Skin epidermis (tissue), 12 donors: ENCODE measurements around the gene SLC44A3.

Source experiments
- H3K27ac ChIP-seq, 21 experiments: fragments of 200-600 bp; sonication (generic) in 11 of 21; one replicate each; pipeline ENCODE4 v1.5.0; 2020; ENCODE audit warnings: mild to moderate bottlenecking in 3 of 21, inconsistent platforms in 2 of 21, moderate library complexity in 2 of 21
- H3K4me3 ChIP-seq, 7 experiments: fragments of 200-600 bp; sonication (generic) in 2 of 7; one replicate each; pipeline ENCODE4 v1.5.0; 2020; ENCODE audit warnings: inconsistent platforms in 2 of 7, mild to moderate bottlenecking in 2 of 7, moderate library complexity in 1 of 7

Gene SLC44A3

DNA sequence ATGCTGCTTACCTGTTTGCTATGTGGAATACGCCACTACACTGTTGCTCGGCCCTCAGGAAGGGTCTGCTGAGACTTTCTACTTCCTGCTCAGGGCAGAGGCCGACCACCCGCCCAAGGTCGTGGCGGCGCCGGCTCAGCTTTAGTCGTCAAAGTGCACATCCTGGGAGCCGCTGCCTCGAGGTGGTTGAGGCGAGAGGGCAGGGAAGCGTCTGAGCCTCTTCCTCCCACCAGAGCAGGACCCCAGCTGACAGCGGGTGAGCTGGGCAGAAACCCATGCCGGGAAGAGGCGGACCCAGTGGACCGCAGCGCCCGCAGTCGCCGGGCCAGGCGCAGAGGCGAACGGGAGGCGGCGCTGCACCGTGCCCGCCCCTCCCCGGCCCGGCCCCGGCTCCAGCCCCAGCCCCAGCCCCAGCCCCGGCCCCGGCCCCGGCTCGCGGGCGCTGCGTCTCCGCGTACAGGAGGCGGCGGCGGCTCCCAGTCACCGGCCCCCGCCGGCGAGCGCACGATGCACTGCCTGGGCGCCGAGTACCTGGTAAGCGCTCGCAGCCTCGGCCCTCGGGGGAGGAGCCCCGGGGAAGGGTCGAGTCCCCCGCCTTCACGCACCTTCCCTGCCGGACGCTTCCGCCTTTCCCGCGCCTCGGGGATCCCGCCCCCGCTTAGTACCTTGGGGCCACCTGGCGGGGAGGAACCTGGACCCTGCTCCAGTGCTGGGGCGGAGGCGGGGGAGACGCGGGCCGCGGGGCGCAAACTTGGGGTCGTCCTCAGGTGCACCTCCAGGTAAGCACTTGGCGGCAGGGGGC, at the start of gene SLC44A3:
Gene SLC44A3, plus strand, starts transcription at position 413 of the 802 bp plus-strand sequence. Its CDS starts 95 bp downstream, at position 508.
- H3K4me3 ChIP-seq: peak within 1 kb of the TSS; percentile 43 to 69 (median 55)
- peak within 1 kb of the TSS in 14 of 21 experiments; percentile 18 to 80 (median 55) for H3K27ac ChIP-seq

- Histone ChIP-seq H3K4me3 (no peak overlapping the region), H3K27ac (no peak overlapping the region)
Measured at GRCh38 chr1:94772230-94772641, 47.9 kb upstream of the SLC44A3 start.

DNA sequence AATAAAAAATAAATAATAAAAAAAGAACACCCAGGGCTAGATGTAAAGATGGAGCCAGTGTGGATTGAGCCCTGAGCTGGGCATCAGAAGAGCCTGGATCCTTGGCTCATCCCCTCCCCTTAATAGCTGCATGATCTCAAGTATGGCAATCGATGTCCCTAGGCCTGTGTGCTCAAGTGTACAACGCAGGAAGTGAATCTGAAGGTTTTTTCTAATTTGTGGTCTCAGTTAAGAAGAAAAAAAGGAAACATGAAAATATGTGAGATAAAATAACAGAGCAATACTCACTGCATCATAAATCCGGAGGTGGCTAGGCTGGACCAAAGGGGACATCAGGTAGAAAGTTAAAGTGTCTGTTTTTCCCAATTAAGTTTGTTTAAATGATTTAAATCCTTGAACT, 47.3 kb upstream of the SLC44A3 start:
- no peak overlapping the region for H3K4me3 ChIP-seq
- H3K27ac ChIP-seq: peak overlapping the region in 1 of 21 experiments; percentile 26

GRCh38 chr1:94773296-94773809, 46.8 kb upstream of the SLC44A3 start:
- no peak overlapping the region for H3K4me3 ChIP-seq
- peak overlapping the region in 3 of 21 experiments; percentile 5 to 26 (median 17) for H3K27ac ChIP-seq

GRCh38 chr1:94773931-94774422, 46.2 kb upstream of the SLC44A3 start:
- Histone ChIP-seq H3K4me3 (no peak overlapping the region), H3K27ac (peak overlapping the region in 1 of 21 experiments; percentile 17)

DNA sequence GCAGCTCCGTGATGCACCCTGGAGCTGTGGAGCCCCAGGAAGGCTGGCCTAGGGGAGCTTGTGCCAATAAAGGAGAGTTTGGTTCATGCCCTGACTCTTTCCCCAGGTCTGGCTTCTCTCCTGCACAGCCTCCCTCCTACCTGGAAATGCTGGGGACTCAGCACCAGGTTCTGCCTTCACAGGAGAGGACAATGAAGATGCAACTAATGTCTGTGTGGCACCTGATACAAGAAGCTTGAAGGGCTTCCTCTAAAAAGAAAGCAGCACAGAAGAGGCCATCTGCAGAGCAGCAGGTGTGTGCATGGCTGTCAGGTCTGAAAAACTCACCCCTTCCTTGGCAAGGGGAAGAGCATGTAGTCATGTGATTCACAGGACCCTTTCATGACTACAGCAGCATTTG, 43.7 kb upstream of the SLC44A3 start:
- H3K4me3 ChIP-seq: no peak overlapping the region

DNA sequence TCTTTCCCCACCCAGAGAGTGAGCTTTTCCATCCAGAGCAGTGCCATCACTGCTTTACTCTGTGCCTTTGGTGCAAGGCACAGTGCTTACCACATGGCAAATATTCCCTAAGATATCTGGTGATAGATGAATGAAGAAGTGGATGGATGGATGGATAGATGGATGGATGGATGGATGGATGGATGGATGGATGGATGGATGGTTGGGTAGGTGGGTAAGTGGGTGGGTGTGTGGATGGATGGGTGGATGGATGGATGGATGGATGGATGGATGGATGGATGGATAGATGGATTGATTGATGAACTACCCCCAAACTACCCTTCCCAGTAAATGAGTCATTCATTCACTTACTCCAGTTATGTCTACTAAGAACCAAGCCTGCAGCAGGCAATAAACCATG, 42.9 kb upstream of the SLC44A3 start:
- no peak overlapping the region for H3K4me3 ChIP-seq

More for the DNA sequence above, 43.7 kb upstream of the SLC44A3 start:
- H3K27ac ChIP-seq: no peak overlapping the region

DNA sequence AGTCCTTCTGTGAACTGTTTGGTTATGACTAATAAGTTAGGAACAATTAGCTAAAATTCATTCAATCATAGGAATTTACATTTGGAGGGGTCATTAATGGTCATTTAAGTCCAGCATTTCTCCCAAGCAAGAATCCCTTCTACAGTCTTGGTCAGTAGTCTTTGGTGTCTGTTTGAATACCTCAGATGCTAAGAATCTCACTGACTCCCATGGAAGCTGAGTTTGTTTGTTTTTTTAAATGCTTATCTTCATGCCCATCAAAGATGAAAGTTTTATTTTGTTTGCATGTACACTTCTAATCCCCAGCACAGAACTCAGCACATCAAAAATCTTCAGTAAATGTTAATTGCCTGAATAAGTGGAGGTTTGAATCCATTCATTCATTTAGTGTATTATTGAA, 41.3 kb upstream of the SLC44A3 start:
- Histone ChIP-seq H3K4me3 (no peak overlapping the region), H3K27ac (no peak overlapping the region)

More for the DNA sequence above, 42.9 kb upstream of the SLC44A3 start:
- no peak overlapping the region for H3K27ac ChIP-seq

- H3K4me3 ChIP-seq: no peak overlapping the region
- H3K27ac ChIP-seq: peak overlapping the region in 17 of 21 experiments; percentile 10 to 80 (median 40)
Measured at GRCh38 chr1:94783342-94784189, 36.6 kb upstream of the SLC44A3 start.

- Histone ChIP-seq H3K4me3 (no peak overlapping the region), H3K27ac (peak overlapping the region in 16 of 21 experiments; percentile 10 to 80 (median 40))
Measured at GRCh38 chr1:94784190-94784515, 36.0 kb upstream of the SLC44A3 start.

GRCh38 chr1:94787691-94788090, 32.5 kb upstream of the SLC44A3 start:
- no peak overlapping the region for H3K4me3 ChIP-seq
- no peak overlapping the region for H3K27ac ChIP-seq

DNA sequence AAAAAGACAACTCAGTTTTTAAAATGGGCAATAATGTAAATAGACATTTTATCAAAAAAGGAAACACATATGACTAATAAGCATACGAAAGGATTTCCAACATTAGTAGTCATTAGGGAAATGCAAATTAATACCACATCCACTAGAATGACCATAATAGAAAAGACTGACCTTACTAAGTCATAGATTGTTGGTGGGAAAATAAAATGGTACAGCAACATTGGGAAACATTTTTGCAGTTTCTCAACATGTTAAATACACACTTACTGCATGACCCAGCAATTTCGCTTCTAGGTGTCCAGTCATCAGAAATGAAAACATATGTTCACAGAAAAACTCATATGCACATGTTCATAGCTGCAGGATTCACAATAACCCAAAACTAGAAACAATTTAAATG, 29.9 kb upstream of the SLC44A3 start:
- H3K4me3 ChIP-seq: no peak overlapping the region
- H3K27ac ChIP-seq: no peak overlapping the region

DNA sequence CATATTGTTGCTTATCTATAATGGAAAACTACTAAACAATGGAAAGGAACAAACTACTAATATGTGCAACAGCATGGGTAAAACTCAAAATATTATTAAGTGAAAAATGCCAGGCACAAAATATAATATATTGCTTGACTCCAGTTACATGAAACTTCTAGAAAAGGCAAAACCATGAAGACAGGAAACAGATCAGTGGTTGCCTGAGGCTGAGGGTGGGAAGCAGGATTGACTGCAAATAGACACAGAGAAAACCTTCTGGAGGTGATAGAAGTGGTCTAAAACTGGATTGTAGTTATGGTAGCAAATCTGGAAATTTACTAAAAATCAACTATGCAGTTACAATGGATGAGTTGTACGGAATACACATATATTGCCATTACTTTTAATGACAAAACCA, 29.5 kb upstream of the SLC44A3 start:
- Histone ChIP-seq H3K4me3 (no peak overlapping the region), H3K27ac (no peak overlapping the region)

DNA sequence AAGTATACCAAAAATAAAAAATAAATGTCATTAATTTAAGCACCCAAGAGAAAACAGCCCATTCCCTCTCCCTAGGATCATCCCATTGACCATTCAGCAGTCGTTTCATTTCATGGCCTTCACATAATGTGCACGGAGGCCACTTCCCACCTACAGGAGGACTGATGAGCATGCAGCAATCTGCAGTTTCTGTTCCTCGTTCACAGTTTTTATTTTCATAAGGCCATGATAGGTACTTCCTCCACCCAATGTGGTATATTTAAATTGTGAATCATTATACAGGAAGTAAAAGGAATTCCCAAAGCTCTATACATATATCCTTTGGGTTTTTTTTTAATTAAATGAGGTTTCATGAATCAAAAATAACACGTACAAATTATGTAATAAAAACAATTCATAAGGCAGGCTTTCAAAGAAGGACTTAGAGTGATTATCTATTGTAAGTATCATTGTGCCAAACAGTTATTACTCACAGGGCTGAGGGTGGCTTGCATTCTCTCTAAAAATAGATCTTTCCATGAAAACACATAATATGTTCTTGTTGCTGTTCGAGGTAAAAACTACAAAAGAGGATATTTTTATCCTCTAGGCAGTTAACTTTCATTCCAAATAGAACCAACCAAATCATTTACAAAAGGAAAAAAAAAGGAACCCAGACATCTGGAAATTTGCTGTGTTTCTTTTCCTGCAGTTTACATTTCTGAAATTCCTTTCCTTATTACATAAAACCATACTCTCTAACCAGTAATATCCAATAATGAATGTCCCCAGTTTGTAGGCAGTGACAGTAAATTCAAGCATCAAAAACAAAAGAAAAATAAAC, 27.5 kb upstream of the SLC44A3 start:
- Histone ChIP-seq H3K27ac (peak overlapping the region in 13 of 21 experiments; percentile 7 to 76 (median 27)), H3K4me3 (no peak overlapping the region)

GRCh38 chr1:94793296-94793656, 26.9 kb upstream of the SLC44A3 start:
- Histone ChIP-seq H3K27ac (peak overlapping the region in 10 of 21 experiments; percentile 7 to 76 (median 40)), H3K4me3 (no peak overlapping the region)

DNA sequence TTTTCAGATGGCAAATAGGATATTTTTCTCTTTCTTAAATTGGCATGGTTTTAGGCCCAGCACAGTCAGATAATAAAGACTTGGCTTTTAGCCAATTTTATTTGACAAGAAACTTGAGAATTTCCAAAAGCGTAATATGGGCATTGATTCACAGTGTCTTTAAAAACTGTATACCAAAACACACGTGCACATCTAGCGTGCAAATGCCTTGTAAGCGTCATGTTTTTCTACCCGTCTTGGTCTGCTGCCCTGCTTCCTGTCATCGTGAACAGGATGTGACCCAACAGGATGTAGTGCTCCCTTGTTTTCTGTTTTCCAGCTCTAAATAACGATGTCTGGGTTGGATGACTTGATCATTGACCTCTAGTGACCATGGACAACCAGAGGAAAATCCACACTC, 24.7 kb upstream of the SLC44A3 start:
- no peak overlapping the region for H3K4me3 ChIP-seq
- H3K27ac ChIP-seq: no peak overlapping the region

- no peak overlapping the region for H3K27ac ChIP-seq
Measured at GRCh38 chr1:94796266-94796665, 23.9 kb upstream of the SLC44A3 start.

DNA sequence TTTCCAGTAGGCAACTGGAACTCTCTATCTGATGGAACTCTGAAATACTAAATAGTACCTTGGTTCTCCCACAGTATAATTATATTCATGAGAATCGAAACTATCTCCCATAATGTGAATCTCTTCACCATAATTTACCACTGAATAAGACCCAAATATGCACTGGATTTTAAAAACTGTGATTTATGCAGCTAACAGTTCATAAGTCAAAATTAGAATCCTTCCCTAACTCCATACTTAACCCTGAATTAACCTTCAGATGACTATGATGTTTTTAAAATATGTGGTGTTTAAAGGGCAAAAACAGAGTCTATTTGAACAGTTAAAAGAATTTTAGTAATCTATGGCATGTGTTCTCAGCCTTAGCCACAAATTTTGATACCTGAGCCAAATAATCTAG, 22.9 kb upstream of the SLC44A3 start:
- Histone ChIP-seq H3K27ac (no peak overlapping the region), H3K4me3 (no peak overlapping the region)

More at GRCh38 chr1:94796266-94796665, 23.9 kb upstream of the SLC44A3 start:
- no peak overlapping the region for H3K4me3 ChIP-seq

DNA sequence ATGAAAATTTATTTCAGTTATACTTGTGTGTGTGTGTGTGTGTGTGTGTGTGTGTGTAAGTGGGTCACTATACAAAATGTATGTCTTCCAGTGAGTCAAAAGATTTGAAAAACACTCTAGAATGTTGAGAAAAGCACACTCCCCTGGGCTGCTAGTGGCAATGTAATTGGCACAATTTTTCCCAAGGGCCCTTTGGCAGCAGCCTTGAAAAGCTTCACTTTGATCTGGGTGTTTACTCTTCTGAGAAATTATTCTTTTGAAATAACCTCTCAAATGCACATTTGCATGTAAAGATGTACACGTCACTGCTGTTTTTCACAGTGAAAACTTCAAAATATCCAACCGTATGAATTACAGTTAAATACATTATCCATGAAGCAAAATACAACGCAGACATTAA, 22.1 kb upstream of the SLC44A3 start:
- no peak overlapping the region for H3K27ac ChIP-seq

More for the DNA sequence above, 22.1 kb upstream of the SLC44A3 start:
- no peak overlapping the region for H3K4me3 ChIP-seq
